Measurements from ENCODE around the gene MAN1A2. TPM values are rescaled to one million over a fixed set of nuclear protein-coding genes. Genes with fewer than 3 reads are reported as not detected.

The MAN1A2 gene
- total RNA-seq, 1 donor from 2014 or later = 39.4 TPM

DNA sequence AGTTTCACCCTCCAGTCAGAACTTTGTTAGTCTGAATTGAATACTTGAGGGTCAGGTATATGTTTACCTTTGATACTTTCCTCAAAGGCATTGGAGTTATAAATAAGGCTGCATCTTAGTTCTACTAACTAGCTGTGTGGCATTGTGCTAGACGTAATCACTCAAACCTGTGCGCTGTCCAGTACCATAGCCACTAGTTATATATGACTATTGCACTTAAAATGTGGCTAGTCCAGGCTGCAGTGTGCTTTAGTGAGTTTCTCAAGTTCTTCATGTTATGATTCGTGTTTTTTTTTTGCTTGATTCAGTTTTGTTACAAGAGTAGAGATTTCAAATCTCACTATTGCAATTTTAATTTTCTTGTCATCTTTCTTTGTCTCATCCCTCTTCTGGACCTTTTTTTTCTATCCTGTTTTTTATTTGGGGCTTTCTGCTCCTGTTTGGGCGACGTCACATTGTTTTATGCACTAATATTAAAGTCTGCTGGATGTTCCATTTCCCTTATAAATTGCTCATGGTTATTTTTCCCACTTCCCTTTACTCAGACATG, 5.7 kb downstream of the MAN1A2 start:
- Mint-ChIP-seq H3K36me3 (ENCODE audit: low read depth) (peaks cover 3% of the 10 kb centered on the region), H3K9me3 (no peaks in the 10 kb centered on the region), H3K4me3 (peak overlapping the region; percentile 21), H3K27me3 (ENCODE audit: low read depth) (no peaks in the 10 kb centered on the region), H3K4me1 (peaks cover 45% of the 10 kb centered on the region), H3K27ac (ENCODE audit: unreplicated experiment) (no peak overlapping the region)
- TF ChIP-seq CTCF (conservative IDR thresholded peaks at IDR 0.05) = no peak
- DNase-seq (ENCODE audit: low read depth, low spot score) = no peak

DNA sequence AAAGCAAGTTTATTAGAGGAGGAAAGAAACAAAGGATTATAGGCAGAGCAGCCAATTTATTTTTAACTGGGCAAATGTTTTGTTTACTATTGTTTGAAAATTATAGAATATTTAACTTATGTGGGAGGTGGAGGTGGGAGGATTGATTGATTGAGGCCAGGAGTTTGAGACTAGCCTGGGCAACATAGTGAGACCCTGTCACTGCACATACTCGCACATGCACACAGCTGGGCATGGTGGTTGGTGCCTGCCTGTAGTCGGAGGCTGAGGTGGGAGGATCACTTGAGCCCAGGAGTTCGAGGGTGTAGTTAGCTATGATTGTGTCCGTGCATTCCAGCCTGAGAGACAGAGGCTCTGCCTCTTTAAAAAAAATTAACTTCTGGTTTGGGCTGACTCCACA, 6.7 kb downstream of the MAN1A2 start:
- Mint-ChIP-seq H3K4me3 (no peak overlapping the region), H3K4me1 (peaks cover 35% of the 10 kb centered on the region), H3K27ac (ENCODE audit: unreplicated experiment) (no peak overlapping the region), H3K27me3 (ENCODE audit: low read depth) (no peaks in the 10 kb centered on the region), H3K36me3 (ENCODE audit: low read depth) (peaks cover 3% of the 10 kb centered on the region), H3K9me3 (no peaks in the 10 kb centered on the region)
- no peak for TF ChIP-seq CTCF (conservative IDR thresholded peaks at IDR 0.05)
- no peak for DNase-seq (ENCODE audit: low read depth, low spot score)

- DNase-seq (ENCODE audit: low read depth, low spot score) = no peak
- no peaks in the 10 kb centered on the region for H3K27me3 Mint-ChIP-seq (ENCODE audit: low read depth)
- H3K27ac Mint-ChIP-seq (ENCODE audit: unreplicated experiment) = no peak overlapping the region
- H3K4me1 Mint-ChIP-seq = peaks cover 23% of the 10 kb centered on the region
- no peaks in the 10 kb centered on the region for H3K9me3 Mint-ChIP-seq
- no peak for TF ChIP-seq CTCF (conservative IDR thresholded peaks at IDR 0.05)
- no peak overlapping the region for H3K4me3 Mint-ChIP-seq
- peaks cover 6% of the 10 kb centered on the region for H3K36me3 Mint-ChIP-seq (ENCODE audit: low read depth)
Observed at GRCh38 chr1:117375327-117375726, 8.1 kb downstream of the MAN1A2 start.

DNA sequence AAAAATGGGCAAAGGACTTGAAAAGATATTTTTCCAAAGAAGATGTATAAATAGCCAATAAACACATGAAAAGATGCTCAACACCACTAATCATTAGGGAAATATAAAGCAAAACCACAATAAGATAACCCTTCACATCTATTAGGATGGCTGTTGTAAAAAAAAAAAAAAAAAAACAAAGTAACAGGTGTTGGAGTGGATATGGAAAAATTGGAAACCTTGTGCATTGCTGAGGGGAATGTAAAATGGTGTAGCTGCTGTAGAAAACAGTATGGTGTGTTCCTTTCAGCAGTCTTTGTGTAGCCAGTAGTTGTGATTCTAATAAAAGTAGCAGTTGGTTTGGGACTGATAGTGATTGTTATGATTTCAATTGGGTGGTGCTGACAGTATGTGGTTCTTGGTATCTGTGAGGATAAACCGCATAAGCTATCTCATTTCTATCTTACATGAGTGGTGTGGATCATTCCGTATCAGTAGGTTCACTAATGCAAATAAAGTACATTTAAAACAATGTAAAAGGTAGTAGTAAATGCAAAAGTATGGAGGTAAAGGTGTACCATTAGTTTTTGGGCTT, 19.9 kb downstream of the MAN1A2 start:
- Mint-ChIP-seq H3K4me1 (peaks cover 11% of the 10 kb centered on the region), H3K4me3 (no peak overlapping the region), H3K9me3 (peaks cover 3% of the 10 kb centered on the region), H3K27me3 (ENCODE audit: low read depth) (no peaks in the 10 kb centered on the region), H3K27ac (ENCODE audit: unreplicated experiment) (no peak overlapping the region), H3K36me3 (ENCODE audit: low read depth) (peaks cover 16% of the 10 kb centered on the region)
- DNase-seq (ENCODE audit: low read depth, low spot score) = no peak
- TF ChIP-seq CTCF (conservative IDR thresholded peaks at IDR 0.05) = no peak

DNA sequence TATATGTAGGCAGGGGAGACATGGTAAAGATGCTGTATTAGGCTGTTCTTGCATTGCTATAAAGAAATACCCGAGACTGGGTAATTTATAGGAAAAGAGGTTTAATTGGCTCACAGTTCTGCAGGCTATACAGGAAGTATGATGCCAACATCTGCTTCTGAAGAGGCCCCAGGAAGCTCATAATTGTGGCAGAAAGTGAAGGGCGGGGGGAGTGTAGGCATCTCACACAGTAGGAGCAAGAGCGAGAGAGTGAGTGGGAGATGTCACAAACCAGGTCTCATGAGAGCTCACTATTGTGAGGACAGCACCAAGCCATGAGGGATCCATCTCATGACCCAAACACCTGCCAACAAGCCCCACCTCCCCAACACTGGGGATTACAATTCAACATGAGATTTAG, 21.1 kb downstream of the MAN1A2 start:
- DNase-seq (ENCODE audit: low read depth, low spot score) = no peak
- peaks cover 14% of the 10 kb centered on the region for H3K4me1 Mint-ChIP-seq
- H3K27ac Mint-ChIP-seq (ENCODE audit: unreplicated experiment) = no peak overlapping the region
- TF ChIP-seq CTCF (conservative IDR thresholded peaks at IDR 0.05) = no peak
- H3K36me3 Mint-ChIP-seq (ENCODE audit: low read depth) = peaks cover 9% of the 10 kb centered on the region
- peaks cover 3% of the 10 kb centered on the region for H3K9me3 Mint-ChIP-seq
- no peaks in the 10 kb centered on the region for H3K27me3 Mint-ChIP-seq (ENCODE audit: low read depth)
- no peak overlapping the region for H3K4me3 Mint-ChIP-seq

Data from neural crest cell (in vitro differentiated cells).